Upper lobe of right lung (tissue), 1 donor: Measurements from ENCODE around the gene TCF15. TPM values are rescaled to one million over a fixed set of nuclear protein-coding genes. Genes with fewer than 3 reads are reported as not detected.

ENCODE experiments used
- ATAC-seq: fragments of 200-7000 bp; cut with Tn5 transposase; one replicate; pipeline ENCODE4 v1.9.1; 2020; ENCODE audit warnings: mild to moderate bottlenecking, moderate library complexity
- DNase-seq: peaks from one replicate; pipeline ENCODE4 v3.0.0-alpha.2; 2020
- H3K27ac ChIP-seq: fragments of 200-600 bp; one replicate; pipeline ENCODE4 v1.8.0; 2022
- H3K27me3 ChIP-seq: fragments of 200-600 bp; one replicate; pipeline ENCODE4 v1.8.0; 2022; ENCODE audit warnings: mild to moderate bottlenecking
- H3K36me3 ChIP-seq: fragments of 200-600 bp; one replicate; pipeline ENCODE4 v1.8.0; 2022
- H3K4me1 ChIP-seq: fragments of 200-600 bp; one replicate; pipeline ENCODE4 v1.8.0; 2022
- H3K4me3 ChIP-seq: fragments of 200-600 bp; one replicate; pipeline ENCODE4 v1.8.0; 2022; ENCODE audit warnings: mild to moderate bottlenecking
- H3K9me3 ChIP-seq: fragments of 200-600 bp; one replicate; pipeline ENCODE4 v1.8.0; 2022
- CTCF ChIP-seq: fragments of 200-600 bp; IDR thresholded peaks from one replicate; pipeline ENCODE4 v1.8.0; 2022; ENCODE audit warnings: antibody characterized with exemption
- intact Hi-C: fragments of 100-400 bp; cut with DNase I; formaldehyde crosslinking; loops from one replicate; pipeline ENCODE4 v1.11.0; 2022
- total RNA-seq: library from RNA; stranded (reverse); fragmentation: NEBNext Ultra II Directional; extraction: Animal tissue kit (Norgen Biotek cat#: 25700); gene quantifications from one replicate; pipeline ENCODE4 v1.2.1, GENCODE V29; 2021
- donor health status: DM: no; HTN: yes; CAD: no; lungs with severe emphysema.

TCF15 gene
- total RNA-seq, 1 donor from 2014 or later: 0.43 TPM

GRCh38 chr20:611843-612185 is 1.7 kb upstream of the TCF15 start:
- TF ChIP-seq CTCF: no peak
- Histone ChIP-seq H3K27me3 (peaks cover 48% of the 10 kb centered on the region), H3K4me3 (no peak overlapping the region), H3K36me3 (no peaks in the 10 kb centered on the region), H3K9me3 (no peaks in the 10 kb centered on the region), H3K4me1 (no peaks in the 10 kb centered on the region), H3K27ac (no peak overlapping the region)
- ATAC-seq: no peak
- intact Hi-C loops: no loop called here
- DNase-seq: no peak

- DNase-seq (peak; percentile 57), ATAC-seq (no peak)
- Histone ChIP-seq H3K4me3 (no peak overlapping the region), H3K36me3 (no peaks in the 10 kb centered on the region), H3K9me3 (no peaks in the 10 kb centered on the region), H3K4me1 (no peaks in the 10 kb centered on the region), H3K27me3 (peaks cover 48% of the 10 kb centered on the region), H3K27ac (no peak overlapping the region)
- intact Hi-C loops: no loop called here
- no peak for TF ChIP-seq CTCF
Measured at GRCh38 chr20:611047-611842, 1.1 kb upstream of the TCF15 start.

GRCh38 chr20:609371-609964 is 641 bp downstream of the TCF15 start:
- intact Hi-C loops: no loop called here
- H3K27me3 ChIP-seq: peaks cover 48% of the 10 kb centered on the region
- no peak overlapping the region for H3K27ac ChIP-seq
- H3K9me3 ChIP-seq: no peaks in the 10 kb centered on the region
- DNase-seq: peak; percentile 48
- H3K36me3 ChIP-seq: no peaks in the 10 kb centered on the region
- H3K4me1 ChIP-seq: no peaks in the 10 kb centered on the region
- peak overlapping the region; percentile 19 for H3K4me3 ChIP-seq
- no peak for ATAC-seq
- TF ChIP-seq CTCF: no peak

GRCh38 chr20:608970-609369 is 1.1 kb downstream of the TCF15 start:
- Histone ChIP-seq H3K36me3 (no peaks in the 10 kb centered on the region), H3K27ac (no peak overlapping the region), H3K9me3 (no peaks in the 10 kb centered on the region), H3K4me3 (no peak overlapping the region), H3K4me1 (no peaks in the 10 kb centered on the region), H3K27me3 (peaks cover 47% of the 10 kb centered on the region)
- intact Hi-C loops: no loop called here
- peak; percentile 43 for DNase-seq
- no peak for ATAC-seq
- TF ChIP-seq CTCF: no peak

GRCh38 chr20:607476-607875 is 2.6 kb downstream of the TCF15 start:
- no peak overlapping the region for H3K27ac ChIP-seq
- TF ChIP-seq CTCF: no peak
- peak; percentile 33 for DNase-seq
- no peak for ATAC-seq
- peaks cover 37% of the 10 kb centered on the region for H3K27me3 ChIP-seq
- no peaks in the 10 kb centered on the region for H3K9me3 ChIP-seq
- intact Hi-C loops: no loop called here
- peaks cover under 1% of the 10 kb centered on the region for H3K4me1 ChIP-seq
- no peaks in the 10 kb centered on the region for H3K36me3 ChIP-seq
- H3K4me3 ChIP-seq: no peak overlapping the region
